IPS-NIHi7 (cell line): ENCODE results near the gene GUCY2D.
"Not testable (repeated sequence)": the region's sequence is repeated elsewhere in the genome, so short reads cannot be mapped to it uniquely, and the experiment has no call there.

Experiments used
- DNase-seq: peaks from one replicate; pipeline ENCODE4 v3.0.0; 2012; ENCODE audit warnings: mixed read lengths; ENCODE audit errors: extremely low spot score

Gene GUCY2D

DNA sequence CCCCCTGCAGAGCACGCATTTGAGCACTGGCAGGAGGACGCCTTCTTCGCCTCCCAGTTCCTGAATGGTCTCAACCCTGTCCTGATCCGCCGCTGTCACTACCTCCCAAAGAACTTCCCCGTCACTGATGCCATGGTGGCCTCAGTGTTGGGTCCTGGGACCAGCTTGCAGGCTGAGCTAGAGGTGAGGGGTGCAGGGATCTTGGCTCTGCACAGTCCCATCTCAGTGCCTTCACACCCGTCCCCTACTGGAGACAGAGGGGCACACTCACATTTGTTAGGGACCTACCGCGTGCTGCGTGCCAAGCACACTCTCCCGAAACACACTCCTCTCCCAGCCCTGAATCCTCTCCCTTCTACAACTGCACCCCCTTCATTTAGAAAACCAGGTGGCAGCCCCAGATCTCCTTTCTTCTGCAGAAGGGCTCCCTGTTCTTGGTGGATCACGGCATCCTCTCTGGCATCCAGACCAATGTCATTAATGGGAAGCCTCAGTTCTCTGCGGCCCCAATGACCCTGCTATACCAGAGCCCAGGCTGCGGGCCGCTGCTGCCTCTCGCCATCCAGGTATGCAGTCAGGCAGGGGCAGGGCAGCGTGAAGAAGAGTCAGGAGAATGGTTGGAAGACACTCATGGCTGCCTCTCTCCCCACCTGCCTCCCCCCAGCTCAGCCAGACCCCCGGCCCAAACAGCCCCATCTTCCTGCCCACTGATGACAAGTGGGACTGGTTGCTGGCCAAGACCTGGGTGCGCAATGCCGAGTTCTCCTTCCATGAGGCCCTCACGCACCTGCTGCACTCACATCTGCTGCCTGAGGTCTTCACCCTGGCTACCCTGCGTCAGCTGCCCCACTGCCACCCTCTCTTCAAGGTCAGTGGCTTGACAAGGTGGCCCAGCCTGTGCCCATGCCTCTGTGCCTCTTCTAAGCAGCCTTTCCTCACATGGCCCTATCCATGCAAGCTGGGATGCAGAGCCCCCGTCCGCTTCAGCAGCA, 42.7 kb downstream of the GUCY2D start:
- DNase-seq: no peak

DNA sequence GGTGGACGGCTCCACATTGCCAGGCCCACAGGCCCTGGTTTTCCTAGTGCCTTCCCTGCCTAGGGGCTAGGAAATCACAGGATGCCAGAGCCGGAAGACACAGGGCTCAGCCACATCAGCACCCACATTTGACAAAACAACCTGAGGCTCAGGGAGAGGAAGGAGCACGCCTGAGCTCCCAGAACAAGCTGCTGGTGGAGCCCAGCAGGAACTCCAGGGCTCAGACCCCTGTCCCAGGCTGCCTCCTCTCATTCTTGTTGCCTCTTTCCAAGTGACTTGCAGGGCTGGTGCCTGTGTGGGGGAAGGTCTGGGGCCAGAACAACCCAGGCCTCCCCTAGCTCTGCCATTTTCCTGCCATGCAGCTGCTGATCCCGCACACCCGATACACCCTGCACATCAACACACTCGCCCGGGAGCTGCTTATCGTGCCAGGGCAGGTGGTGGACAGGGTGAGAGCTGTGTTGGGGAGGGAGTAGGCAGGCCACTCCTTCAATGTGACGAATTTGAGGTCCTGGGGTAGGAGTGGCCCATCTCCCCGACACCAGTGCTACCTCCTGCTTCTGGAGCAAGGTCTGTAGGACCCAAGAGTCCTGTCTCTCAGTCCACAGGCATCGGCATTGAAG, 44.0 kb downstream of the GUCY2D start:
- no peak for DNase-seq

DNA sequence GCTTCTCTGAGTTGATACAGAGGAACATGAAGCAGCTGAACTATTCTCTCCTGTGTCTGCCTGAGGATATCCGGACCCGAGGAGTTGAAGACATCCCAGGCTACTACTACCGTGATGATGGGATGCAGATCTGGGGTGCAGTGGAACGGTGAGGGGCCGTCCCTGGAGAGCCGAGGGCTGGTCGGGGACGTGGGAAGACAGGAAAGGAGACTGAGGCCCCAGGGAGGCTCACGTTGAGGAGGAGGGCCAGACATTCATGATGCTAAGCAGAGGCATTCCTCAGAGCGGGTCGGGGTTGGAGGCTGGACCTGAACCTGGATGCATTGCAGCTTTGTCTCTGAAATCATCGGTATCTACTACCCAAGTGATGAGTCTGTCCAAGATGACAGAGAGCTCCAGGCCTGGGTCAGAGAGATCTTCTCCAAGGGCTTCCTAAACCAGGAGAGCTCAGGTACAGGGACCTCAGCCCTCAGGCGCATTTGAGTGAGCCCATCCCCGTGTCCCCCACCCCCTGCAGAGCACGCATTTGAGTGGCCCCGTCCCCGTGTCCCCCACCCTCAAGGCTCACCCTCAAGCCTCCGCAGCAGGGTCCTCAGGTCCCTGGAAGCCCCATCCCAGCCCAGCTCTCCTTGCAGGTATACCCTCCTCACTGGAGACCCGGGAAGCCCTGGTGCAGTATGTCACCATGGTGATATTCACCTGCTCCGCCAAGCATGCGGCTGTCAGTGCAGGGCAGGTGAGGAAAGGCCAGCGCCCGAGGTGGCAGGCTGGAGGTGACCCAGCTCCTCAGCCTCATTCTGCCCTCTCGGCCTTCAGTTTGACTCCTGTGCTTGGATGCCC, 44.7 kb downstream of the GUCY2D start:
- DNase-seq: no peak

- DNase-seq: no peak
Measured at GRCh38 chr17:8047769-8048110, 45.3 kb downstream of the GUCY2D start.

DNA sequence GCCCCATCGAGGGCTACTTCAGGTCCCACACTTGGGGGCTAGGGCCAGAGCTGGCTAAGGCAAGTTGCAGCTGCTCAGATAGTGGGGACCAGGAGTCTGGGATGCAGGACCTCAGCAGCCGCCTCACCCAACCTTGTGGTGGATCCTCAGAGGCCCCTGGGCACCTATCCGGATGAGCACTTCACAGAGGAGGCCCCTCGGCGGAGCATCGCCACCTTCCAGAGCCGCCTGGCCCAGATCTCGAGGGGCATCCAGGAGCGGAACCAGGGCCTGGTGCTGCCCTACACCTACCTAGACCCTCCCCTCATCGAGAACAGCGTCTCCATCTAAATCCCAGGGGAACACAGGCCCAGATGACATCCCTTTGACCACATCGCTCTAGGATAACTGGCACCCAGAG, 45.8 kb downstream of the GUCY2D start:
- no peak for DNase-seq

DNA sequence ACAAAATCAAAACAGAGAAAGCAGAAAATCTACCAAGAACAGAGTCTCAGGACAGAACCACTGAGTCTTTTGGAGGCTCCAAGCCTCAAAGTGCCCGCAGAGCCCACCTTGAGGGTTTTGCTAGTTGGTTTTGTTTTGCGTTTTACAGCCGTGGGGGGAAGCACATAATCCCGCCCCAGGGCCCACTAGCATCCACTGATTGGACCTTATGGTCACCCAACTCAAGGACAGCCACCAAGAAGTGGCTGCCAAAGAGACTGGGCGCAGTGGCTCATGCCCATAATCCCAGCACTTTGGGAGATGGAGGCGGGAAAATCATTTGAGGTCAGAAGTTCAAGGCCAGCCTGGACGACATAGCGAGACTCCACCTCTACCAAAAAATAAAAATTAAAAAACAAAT, 46.3 kb downstream of the GUCY2D start:
- no peak for DNase-seq

- DNase-seq: no peak
Measured at GRCh38 chr17:8051831-8052230, 49.4 kb downstream of the GUCY2D start.

- DNase-seq: no peak
Measured at GRCh38 chr17:8052256-8053252, 50.1 kb downstream of the GUCY2D start.

DNA sequence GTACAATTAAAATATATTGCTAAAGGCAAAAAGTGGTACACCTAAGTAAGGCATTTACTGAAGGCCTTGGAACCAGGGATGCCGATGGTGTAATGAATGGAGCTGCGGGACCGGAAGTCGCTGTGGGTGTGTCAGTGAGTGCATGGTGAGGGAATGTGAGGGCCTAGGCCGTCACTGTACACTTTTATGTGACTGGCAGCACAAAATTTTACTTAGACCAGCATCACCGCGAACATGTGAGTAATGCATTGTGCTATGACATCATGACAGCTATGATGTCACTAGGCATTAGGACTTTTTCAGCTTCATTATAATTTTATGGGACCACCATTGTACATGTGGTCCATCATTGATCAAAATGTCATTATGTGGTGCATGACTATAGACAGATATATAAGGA, 51.2 kb downstream of the GUCY2D start:
- no peak for DNase-seq

GRCh38 chr17:8055851-8056231, 53.4 kb downstream of the GUCY2D start:
- DNase-seq: no peak

GRCh38 chr17:8056232-8056975, 54.0 kb downstream of the GUCY2D start:
- no peak for DNase-seq

- DNase-seq: no peak
Measured at GRCh38 chr17:8056976-8057625, 54.7 kb downstream of the GUCY2D start.

GRCh38 chr17:8057691-8058114, 55.3 kb downstream of the GUCY2D start:
- DNase-seq: peak; percentile 85

DNA sequence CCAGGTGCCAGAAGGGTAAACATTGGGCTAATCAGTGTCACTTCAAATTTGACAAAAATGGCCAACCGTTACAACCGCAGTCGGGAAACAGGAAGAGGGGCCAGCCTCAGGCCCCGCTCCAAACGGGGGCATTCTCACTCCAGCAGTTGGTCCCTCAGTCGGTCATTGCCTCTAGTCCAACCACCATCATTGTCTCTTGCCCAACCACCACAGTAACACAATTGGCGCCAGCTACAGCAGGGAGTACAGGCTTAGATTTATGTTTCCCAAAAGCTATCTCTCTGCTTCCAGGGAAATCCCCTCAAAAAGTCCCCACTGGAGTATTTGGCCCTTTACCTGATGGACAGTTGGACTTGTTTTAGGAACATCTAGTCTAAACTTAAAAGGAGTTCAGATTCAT, 56.7 kb downstream of the GUCY2D start:
- DNase-seq: no peak

DNA sequence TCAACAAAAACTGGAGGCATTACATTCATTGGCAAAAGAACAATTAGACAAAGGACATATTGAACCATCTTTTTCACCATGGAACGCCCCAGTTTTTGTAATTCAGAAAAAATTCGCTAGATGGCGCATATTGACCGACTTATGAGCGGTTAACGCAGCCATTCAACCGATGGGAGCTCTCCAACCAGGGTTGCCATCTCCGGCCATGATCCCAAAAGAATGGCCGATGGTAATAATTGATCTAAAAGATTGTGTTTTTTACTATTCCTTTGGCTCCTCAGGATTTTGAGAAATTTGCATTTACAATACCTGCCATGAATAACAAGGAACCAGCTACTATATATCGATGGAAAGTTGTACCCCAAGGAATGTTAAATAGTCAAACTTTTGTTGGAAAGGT, 57.9 kb downstream of the GUCY2D start:
- peak; percentile 76 for DNase-seq

DNA sequence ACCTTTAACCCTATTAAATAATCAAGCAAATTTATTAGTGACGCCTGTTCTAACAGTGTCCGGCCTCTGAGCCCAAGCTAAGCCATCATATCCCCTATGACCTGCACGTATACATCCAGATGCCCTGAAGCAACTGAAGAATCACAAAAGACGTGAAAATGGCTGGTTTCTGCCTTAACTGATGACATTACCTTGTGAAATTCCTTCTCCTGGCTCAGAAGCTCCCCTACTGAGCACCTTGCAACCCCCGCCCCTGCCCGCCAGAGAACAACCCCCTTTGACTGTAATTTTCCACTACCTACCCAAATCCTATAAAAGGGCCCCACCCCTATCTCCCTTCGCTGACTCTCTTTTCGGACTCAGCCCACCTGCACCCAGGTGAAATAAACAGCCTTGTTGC, 59.4 kb downstream of the GUCY2D start:
- not testable (repeated sequence) for DNase-seq

DNA sequence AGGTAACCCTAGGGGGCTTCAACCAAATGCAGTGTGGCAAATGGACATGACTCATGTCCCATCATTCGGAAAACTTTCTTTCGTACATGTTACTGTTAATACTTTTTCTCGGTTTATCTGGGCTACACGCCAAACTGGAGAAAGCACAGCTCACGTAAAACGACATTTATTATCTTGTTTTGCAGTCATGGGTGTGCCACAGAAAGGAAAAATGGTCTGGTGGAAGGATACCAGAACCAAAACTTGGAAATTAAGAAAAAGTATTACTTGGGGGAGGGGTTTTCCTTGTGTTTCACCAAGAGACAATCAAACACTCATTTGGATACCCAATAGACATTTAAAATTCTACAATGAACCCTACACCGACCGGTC, 60.0 kb downstream of the GUCY2D start:
- no peak for DNase-seq

- no peak for DNase-seq
Measured at GRCh38 chr17:8062807-8063483, 60.5 kb downstream of the GUCY2D start.
